Ovary (tissue), 3 donors: ENCODE results near the gene APOL6.

Source experiments
- CTCF ChIP-seq, 3 donors: fragments of 450-650 bp in 2 of 3; fragments of 200-600 bp in 1 of 3; IDR thresholded peaks; one replicate each; pipeline versions ENCODE4 v1.5.1 to v1.8.0; 2016 to 2022; ENCODE audit warnings: antibody characterized with exemption in 3 of 3, mild to moderate bottlenecking in 1 of 3
- POLR2A ChIP-seq: fragments of 450-650 bp; IDR thresholded peaks from one replicate; pipeline ENCODE4 v1.6.1; 2017; ENCODE audit warnings: antibody characterized with exemption, mild to moderate bottlenecking, moderate library complexity
- donor health status: DM: no; HTN: no; CAD: no.

GRCh38 chr22:35609261-35609660 lies 39.0 kb upstream of the APOL6 start:
- no peak for TF ChIP-seq CTCF (IDR thresholded peaks at IDR 0.05)
- no peak for TF ChIP-seq POLR2A
